SK-N-SH (cell line): ENCODE data around the gene TSPAN31. TPM values are rescaled to one million over a fixed set of nuclear protein-coding genes. Genes with fewer than 3 reads are reported as not detected.
"Not testable (repeated sequence)": the region's sequence is repeated elsewhere in the genome, so short reads cannot be mapped to it uniquely, and the experiment has no call there.

Experiments
- CTCF ChIA-PET: fragments of 300-600, 350-600 bp; formaldehyde crosslinking; extraction: SDS; loops from one replicate; lab custom pipeline; 2021; lab: Yijun Ruan, JAX
- POLR2A ChIA-PET: fragments of 350-600 bp; sonication (Branson Sonifier 250); formaldehyde crosslinking; extraction: SDS; loops from one replicate; lab custom pipeline; 2020; ENCODE audit warnings: antibody characterized with exemption, inconsistent platforms; lab: Yijun Ruan, JAX
- DNase-seq: peaks from one replicate; pipeline ENCODE4 v3.0.0; 2012
- H2AFZ ChIP-seq: fragments of 200-600 bp; sonication (generic); 2 replicates; pipeline ENCODE4 v1.8.1; 2016; ENCODE audit warnings: antibody characterized with exemption, mild to moderate bottlenecking, low read depth
- H3F3A ChIP-seq: fragments of 200-600 bp; sonication (generic); replicated peaks from 2 replicates; pipeline ENCODE3; 2016; ENCODE audit warnings: antibody characterized with exemption, mild to moderate bottlenecking; ENCODE audit not compliant: insufficient read depth
- H3K27ac ChIP-seq, 2 experiments: fragments of 200-500 bp in 1 of 2; fragments of 200-600 bp in 1 of 2; sonication (Bioruptor generic) in 1 of 2; sonication (generic), shearing (Covaris generic) in 1 of 2; 2 replicates each; pipeline versions ENCODE4 v1.5.1 to v1.6.1; 2014 to 2016; ENCODE audit warnings: low read depth in 2 of 2, inconsistent platforms in 1 of 2, low read length in 1 of 2, mild to moderate bottlenecking in 1 of 2, mixed read lengths in 1 of 2
- H3K27me3 ChIP-seq: fragments of 200-600 bp; sonication (generic), shearing (Covaris generic); 2 replicates; pipeline ENCODE4 v1.6.1; 2016; ENCODE audit warnings: mixed run types; ENCODE audit not compliant: insufficient read depth
- H3K36me3 ChIP-seq, 2 experiments: fragments of 200-500 bp in 1 of 2; fragments of 200-600 bp in 1 of 2; sonication (Bioruptor generic) in 1 of 2; sonication (generic) in 1 of 2; replicated peaks in 1 of 2; 2 replicates each; pipeline versions ENCODE3 to v1.5.1; 2014 to 2016; ENCODE audit warnings: low read length in 1 of 2, mild to moderate bottlenecking in 1 of 2; ENCODE audit not compliant: insufficient read depth in 2 of 2, control insufficient read depth in 1 of 2
- H3K4me1 ChIP-seq, 2 experiments: fragments of 200-500 bp in 1 of 2; fragments of 200-600 bp in 1 of 2; sonication (Bioruptor generic) in 1 of 2; sonication (generic), shearing (Covaris generic) in 1 of 2; 2 replicates each; pipeline versions ENCODE4 v1.5.1 to v1.6.1; 2014 to 2016; ENCODE audit warnings: low read depth in 1 of 2, low read length in 1 of 2, mixed run types in 1 of 2; ENCODE audit not compliant: insufficient read depth in 2 of 2, control insufficient read depth in 1 of 2
- H3K4me2 ChIP-seq: fragments of 200-600 bp; sonication (generic), shearing (Covaris generic); 2 replicates; pipeline ENCODE4 v1.6.1; 2017; ENCODE audit warnings: mixed run types
- H3K4me3 ChIP-seq, 2 experiments: fragments of 200-500 bp in 1 of 2; fragments of 200-600 bp in 1 of 2; sonication (Bioruptor generic) in 1 of 2; sonication (generic), shearing (Covaris generic) in 1 of 2; 2 replicates each; pipeline versions ENCODE4 v1.5.1 to v1.8.1; 2014 to 2016; ENCODE audit warnings: low read depth in 2 of 2, inconsistent platforms in 1 of 2, low read length in 1 of 2, mild to moderate bottlenecking in 1 of 2, mixed read lengths in 1 of 2, moderate library complexity in 1 of 2
- H3K79me2 ChIP-seq: fragments of 200-600 bp; sonication (generic); 2 replicates; pipeline ENCODE4 v1.8.1; 2017; ENCODE audit warnings: mild to moderate bottlenecking; ENCODE audit not compliant: insufficient read depth
- H3K9ac ChIP-seq: fragments of 200-600 bp; sonication (generic); 2 replicates; pipeline ENCODE4 v1.6.1; 2017; ENCODE audit warnings: mixed run types
- H3K9me2 ChIP-seq: fragments of 200-600 bp; sonication (generic); 2 replicates; pipeline ENCODE4 v1.6.1; 2017; ENCODE audit warnings: mixed run types
- H3K9me3 ChIP-seq: fragments of 200-600 bp; sonication (generic); 2 replicates; pipeline ENCODE4 v1.6.1; 2017; ENCODE audit warnings: mixed run types, mild to moderate bottlenecking, moderate library complexity
- H4K20me1 ChIP-seq: fragments of 200-600 bp; sonication (generic); 2 replicates; pipeline ENCODE4 v1.6.1; 2017; ENCODE audit warnings: mild to moderate bottlenecking, mixed run types; ENCODE audit not compliant: insufficient read depth
- CTCF ChIP-seq: fragments of 200-600 bp; sonication (generic); IDR thresholded peaks from 2 replicates; pipeline ENCODE4 v1.6.1; 2017; ENCODE audit warnings: antibody characterized with exemption, mild to moderate bottlenecking, moderate library complexity
- ELF1 ChIP-seq: IDR thresholded peaks from 2 replicates; pipeline ENCODE4 v1.4.0; 2012
- EP300 ChIP-seq, 2 experiments: IDR thresholded peaks; 2 replicates each; pipeline versions ENCODE4 v1.4.0 to v1.6.1; 2012; ENCODE audit warnings: borderline replicate concordance in 1 of 2, low read depth in 1 of 2, low read length in 1 of 2
- FOSL2 ChIP-seq: IDR thresholded peaks from 2 replicates; pipeline ENCODE4 v1.4.0; 2012; ENCODE audit warnings: low read depth, mild to moderate bottlenecking, moderate library complexity, borderline replicate concordance
- MEF2A ChIP-seq: IDR thresholded peaks from 2 replicates; pipeline ENCODE4 v1.4.0; 2012; ENCODE audit warnings: low read depth, borderline replicate concordance
- MXI1 ChIP-seq: IDR thresholded peaks from 2 replicates; pipeline ENCODE4 v1.6.1; 2012; ENCODE audit warnings: mild to moderate bottlenecking, low read depth, low read length, improper control_type of control experiment
- SIN3A ChIP-seq: IDR thresholded peaks from 2 replicates; pipeline ENCODE4 v1.6.1; 2012; ENCODE audit warnings: low read depth, mild to moderate bottlenecking, low read length, moderate library complexity, borderline replicate concordance
- SMC3 ChIP-seq: IDR thresholded peaks from 2 replicates; pipeline ENCODE4 v1.6.1; 2012; ENCODE audit warnings: low read depth, low read length, improper control_type of control experiment
- TCF12 ChIP-seq: IDR thresholded peaks from 2 replicates; pipeline ENCODE4 v1.4.0; 2012
- USF2 ChIP-seq: fragments of 150-350 bp; IDR thresholded peaks from 2 replicates; pipeline ENCODE4 v1.6.1; 2017; ENCODE audit warnings: antibody characterized with exemption, low read length, low read depth, borderline replicate concordance
- YY1 ChIP-seq: IDR thresholded peaks from 2 replicates; pipeline ENCODE4 v1.4.0; 2012; ENCODE audit warnings: low read depth, mild to moderate bottlenecking
- WGBS: methylation state at CpG from one replicate; pipeline ENCODE4 v1.1.6; 2017; ENCODE audit warnings: low lambda C conversion rate; 5-methylcytosine and 5-hydroxymethylcytosine counted together
- polyA plus RNA-seq, 3 experiments: library from polyadenylated mRNA; depleted of rRNA; stranded (reverse); fragments of >200 nt; gene quantifications; 2 replicates each; pipeline ENCODE4 v1.2.3, GENCODE V29; 2012

The TSPAN31 gene
- polyA plus RNA-seq, 1 of the 3 experiments (the other 2 are of a cell fraction) = 36.8 TPM

GRCh38 chr12:57772429-57773322 is 27.8 kb downstream of the TSPAN31 start, which contains the start of gene EEF1AKMT3:
EEF1AKMT3 (plus strand) TSS chr12:57772614; CDS start chr12:57772725, 111 bp downstream.
- CTCF ChIA-PET = interaction anchor here (0.8 to 1.5 kb wide), 4 partner anchors 9 to 46 kb away, joined by 4 to 6 read pairs (median 4); partner anchors contain the start of gene TSFM

GRCh38 chr12:57774634-57775033 is 29.8 kb downstream of the TSPAN31 start:
- DNase-seq, H3K9me2 ChIP-seq, H3K9me3 ChIP-seq, H3K27me3 ChIP-seq, H3K27ac ChIP-seq, H3K36me3 ChIP-seq, H4K20me1 ChIP-seq, H2AFZ ChIP-seq, H3K9ac ChIP-seq, H3K4me3 ChIP-seq, H3K4me2 ChIP-seq, POLR2A ChIA-PET, H3F3A ChIP-seq: not testable (repeated sequence)
- Histone ChIP-seq H3K4me1 (peaks cover 3 to 12% of the 10 kb centered on the region in 2 experiments; a peak in 1 of 4 replicates), H3K79me2 (peaks cover 33% of the 10 kb centered on the region)
- CTCF ChIA-PET = interaction anchor here (2.3 kb wide), 1 partner anchor 18 kb away, joined by 7 read pairs; no protein-coding TSS in a partner anchor
- WGBS = 99% methylated on average over 11 of the region's 11 CpGs

More at GRCh38 chr12:57772429-57773322, 27.8 kb downstream of the TSPAN31 start, which contains the start of gene EEF1AKMT3:
- POLR2A ChIA-PET = interaction anchor here (0.7 to 1.2 kb wide), 4 partner anchors 9 to 19 kb away, joined by 4 to 5 read pairs (median 4); no protein-coding TSS in a partner anchor
- WGBS = 4% methylated on average over 52 of the region's 67 CpGs
- Histone ChIP-seq H3K27ac (peak within 1 kb of the TSS; percentile 92 to 93), H3K4me1 (peaks cover 3 to 12% of the 10 kb centered on the region in 2 experiments; a peak in 1 of 4 replicates), H3K36me3 (peaks cover 9 to 21% of the 10 kb centered on the region in 2 experiments), H2AFZ (peak within 1 kb of the TSS; percentile 88), H3K27me3 (no peaks in the 10 kb centered on the region), H3F3A (peaks cover 3% of the 10 kb centered on the region), H4K20me1 (no peaks in the 10 kb centered on the region), H3K9me2 (no peaks in the 10 kb centered on the region), H3K79me2 (peaks cover 33% of the 10 kb centered on the region), H3K9me3 (no peaks in the 10 kb centered on the region), H3K4me3 (peak within 1 kb of the TSS; percentile 60 to 78), H3K4me2 (peak within 1 kb of the TSS; percentile 93), H3K9ac (peak within 1 kb of the TSS; percentile 88)
- TF ChIP-seq USF2 = no peak
- no peak for TF ChIP-seq YY1
- no peak for TF ChIP-seq SMC3
- TF ChIP-seq MXI1 = peak; percentile 45; the same call in 1 of the 2 replicates
- no peak for TF ChIP-seq CTCF
- TF ChIP-seq ELF1 = no peak; the same call in 1 of the 2 replicates
- no peak for TF ChIP-seq EP300 (IDR thresholded peaks at IDR 0.05; ENCODE audit: borderline replicate concordance in 1 of 2, low read depth in 1 of 2, low read length in 1 of 2)
- TF ChIP-seq FOSL2 = no peak
- peak; percentile 21; the same call in 1 of the 2 replicates for TF ChIP-seq SIN3A
- TF ChIP-seq MEF2A = no peak
- TF ChIP-seq TCF12 = no peak
- peak; percentile 81 for DNase-seq
